GM21515 (cell line): ENCODE data around the gene CACHD1.

ENCODE experiments used
- ATAC-seq: cut with Tn5 transposase; IDR thresholded peaks from one replicate; pipeline ENCODE4 v1.9.1; 2021; ENCODE audit not compliant: unreplicated experiment

CACHD1 gene

GRCh38 chr1:64650411-64650810, 180.5 kb downstream of the CACHD1 start:
- no peak for ATAC-seq

- no peak for ATAC-seq
Observed at GRCh38 chr1:64651841-64652240, 181.9 kb downstream of the CACHD1 start.

- no peak for ATAC-seq
Observed at GRCh38 chr1:64653466-64653865, 183.5 kb downstream of the CACHD1 start.

- no peak for ATAC-seq
Observed at GRCh38 chr1:64654519-64655341, 184.8 kb downstream of the CACHD1 start.

- no peak for ATAC-seq
Observed at GRCh38 chr1:64655861-64656260, 185.9 kb downstream of the CACHD1 start.

- ATAC-seq = no peak
Observed at GRCh38 chr1:64659478-64660138, 189.7 kb downstream of the CACHD1 start.

GRCh38 chr1:64663668-64664067, 193.7 kb downstream of the CACHD1 start:
- no peak for ATAC-seq

- ATAC-seq = no peak
Observed at GRCh38 chr1:64664299-64664698, 194.4 kb downstream of the CACHD1 start.

- ATAC-seq = no peak
Observed at GRCh38 chr1:64669098-64669675, 199.3 kb downstream of the CACHD1 start.

- no peak for ATAC-seq
Observed at GRCh38 chr1:64675718-64676345, 205.9 kb downstream of the CACHD1 start.

GRCh38 chr1:64676386-64676785, 206.5 kb downstream of the CACHD1 start:
- ATAC-seq = no peak

GRCh38 chr1:64677532-64677931, 207.6 kb downstream of the CACHD1 start:
- ATAC-seq = no peak

- no peak for ATAC-seq
Observed at GRCh38 chr1:64678366-64678765, 208.4 kb downstream of the CACHD1 start.

GRCh38 chr1:64679177-64679576, 209.2 kb downstream of the CACHD1 start:
- ATAC-seq = no peak

- no peak for ATAC-seq
Observed at GRCh38 chr1:64680599-64680998, 210.7 kb downstream of the CACHD1 start.

GRCh38 chr1:64681043-64681442, 211.1 kb downstream of the CACHD1 start:
- ATAC-seq = no peak

- ATAC-seq = no peak
Observed at GRCh38 chr1:64683419-64683818, 213.5 kb downstream of the CACHD1 start.

- ATAC-seq = no peak
Observed at GRCh38 chr1:64685217-64685616, 215.3 kb downstream of the CACHD1 start.

- ATAC-seq = no peak
Observed at GRCh38 chr1:64685765-64686341, 215.9 kb downstream of the CACHD1 start.

- ATAC-seq = peak; percentile 67
Observed at GRCh38 chr1:64686828-64687724, 217.1 kb downstream of the CACHD1 start.
